Measurements from ENCODE around the gene ZNF652.

DNA sequence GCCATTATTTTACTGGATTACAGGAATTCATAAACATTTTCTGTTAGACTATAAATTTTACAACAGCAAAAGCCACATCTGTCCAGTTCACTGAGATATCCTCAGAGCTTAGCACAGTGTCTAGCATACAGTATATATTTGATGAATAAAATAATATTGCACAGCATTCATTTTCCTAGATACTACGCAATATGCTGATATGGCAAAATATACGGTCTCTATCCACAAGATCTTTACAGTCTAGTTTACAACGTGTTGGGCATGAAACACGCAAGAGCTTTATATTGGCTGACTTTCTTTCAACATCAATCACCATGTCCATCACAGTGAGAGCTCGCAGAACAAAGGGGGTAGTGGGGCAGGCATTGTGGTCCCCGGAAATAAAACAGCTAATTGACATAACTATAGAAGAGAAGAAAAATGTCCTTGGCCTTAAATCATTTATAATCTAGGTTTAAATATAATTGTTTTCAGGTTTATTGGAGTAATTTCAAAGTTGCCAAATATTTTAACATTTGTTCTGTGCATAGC is 43.5 kb downstream of the ZNF652 start:
- no peak for TF ChIP-seq EZH2 (IDR thresholded peaks at IDR 0.05; ENCODE audit: low read length)
- TF ChIP-seq, protein P1, sequence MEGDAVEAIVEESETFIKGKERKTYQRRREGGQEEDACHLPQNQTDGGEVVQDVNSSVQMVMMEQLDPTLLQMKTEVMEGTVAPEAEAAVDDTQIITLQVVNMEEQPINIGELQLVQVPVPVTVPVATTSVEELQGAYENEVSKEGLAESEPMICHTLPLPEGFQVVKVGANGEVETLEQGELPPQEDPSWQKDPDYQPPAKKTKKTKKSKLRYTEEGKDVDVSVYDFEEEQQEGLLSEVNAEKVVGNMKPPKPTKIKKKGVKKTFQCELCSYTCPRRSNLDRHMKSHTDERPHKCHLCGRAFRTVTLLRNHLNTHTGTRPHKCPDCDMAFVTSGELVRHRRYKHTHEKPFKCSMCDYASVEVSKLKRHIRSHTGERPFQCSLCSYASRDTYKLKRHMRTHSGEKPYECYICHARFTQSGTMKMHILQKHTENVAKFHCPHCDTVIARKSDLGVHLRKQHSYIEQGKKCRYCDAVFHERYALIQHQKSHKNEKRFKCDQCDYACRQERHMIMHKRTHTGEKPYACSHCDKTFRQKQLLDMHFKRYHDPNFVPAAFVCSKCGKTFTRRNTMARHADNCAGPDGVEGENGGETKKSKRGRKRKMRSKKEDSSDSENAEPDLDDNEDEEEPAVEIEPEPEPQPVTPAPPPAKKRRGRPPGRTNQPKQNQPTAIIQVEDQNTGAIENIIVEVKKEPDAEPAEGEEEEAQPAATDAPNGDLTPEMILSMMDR (optimal IDR thresholded peaks at IDR 0.05 in 1 of 3, IDR thresholded peaks at IDR 0.05 in 1 of 3, conservative IDR thresholded peaks at IDR 0.05 in 1 of 3; ENCODE audit: extremely low read depth in 1 of 3, insufficient read depth in 2 of 3, low read length in 3 of 3): no peak
